ENCODE results near the gene PSMD2. TPM values are rescaled to one million over a fixed set of nuclear protein-coding genes. Genes with fewer than 3 reads are reported as not detected.
"Not testable (repeated sequence)": the region's sequence is repeated elsewhere in the genome, so short reads cannot be mapped to it uniquely, and the experiment has no call there.

Gene PSMD2
- 100 to 1,000 TPM; 174 to 187 TPM for total RNA-seq
- long read RNA-seq, transcript PSMD2-201 (21 exons, 3,449 nt): major isoform, 691 of 836 reads
- long read RNA-seq, partial matches to known transcripts: 105 of 836 reads
- long read RNA-seq, other reads (novel, unspliced or antisense): 39 of 836 reads

DNA sequence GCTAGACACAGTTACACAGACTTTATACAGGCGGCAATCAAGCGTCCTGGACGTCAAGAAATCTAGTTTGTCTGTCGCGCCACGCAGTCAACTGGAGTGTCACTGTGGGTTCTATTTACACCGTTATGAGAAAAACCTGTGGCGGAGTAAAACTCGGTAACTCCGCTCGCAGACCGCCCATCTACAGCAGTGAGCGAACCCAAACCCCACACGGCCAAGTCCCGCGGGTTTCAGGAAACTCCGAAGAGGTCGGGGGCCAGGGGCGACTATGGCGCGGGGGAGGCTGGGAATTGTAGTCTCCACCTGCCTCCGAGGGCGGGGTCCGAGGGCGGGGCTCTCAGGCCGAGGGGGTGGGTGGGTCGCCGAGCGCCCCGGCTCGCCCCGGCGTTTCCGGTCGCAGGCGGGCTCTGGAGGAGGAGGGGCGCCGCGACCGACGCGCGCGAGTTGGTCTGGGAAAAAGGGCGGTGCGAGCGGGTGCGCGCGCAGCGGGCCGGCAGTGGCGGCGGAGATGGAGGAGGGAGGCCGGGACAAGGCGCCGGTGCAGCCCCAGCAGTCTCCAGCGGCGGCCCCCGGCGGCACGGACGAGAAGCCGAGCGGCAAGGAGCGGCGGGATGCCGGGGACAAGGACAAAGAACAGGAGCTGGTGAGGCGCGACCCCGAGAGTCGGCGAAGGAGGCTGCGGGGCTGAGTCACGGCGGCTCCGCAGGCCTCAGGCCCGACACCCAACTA is at the start of gene PSMD2:
Gene PSMD2, plus strand, starts transcription at position 483 of the 729 bp plus-strand sequence. Its CDS starts 26 bp downstream, at position 509.
- intact Hi-C loops (cut with DNase I, micrococcal nuclease): no loop called here
- peak; percentile 95 for ATAC-seq

DNA sequence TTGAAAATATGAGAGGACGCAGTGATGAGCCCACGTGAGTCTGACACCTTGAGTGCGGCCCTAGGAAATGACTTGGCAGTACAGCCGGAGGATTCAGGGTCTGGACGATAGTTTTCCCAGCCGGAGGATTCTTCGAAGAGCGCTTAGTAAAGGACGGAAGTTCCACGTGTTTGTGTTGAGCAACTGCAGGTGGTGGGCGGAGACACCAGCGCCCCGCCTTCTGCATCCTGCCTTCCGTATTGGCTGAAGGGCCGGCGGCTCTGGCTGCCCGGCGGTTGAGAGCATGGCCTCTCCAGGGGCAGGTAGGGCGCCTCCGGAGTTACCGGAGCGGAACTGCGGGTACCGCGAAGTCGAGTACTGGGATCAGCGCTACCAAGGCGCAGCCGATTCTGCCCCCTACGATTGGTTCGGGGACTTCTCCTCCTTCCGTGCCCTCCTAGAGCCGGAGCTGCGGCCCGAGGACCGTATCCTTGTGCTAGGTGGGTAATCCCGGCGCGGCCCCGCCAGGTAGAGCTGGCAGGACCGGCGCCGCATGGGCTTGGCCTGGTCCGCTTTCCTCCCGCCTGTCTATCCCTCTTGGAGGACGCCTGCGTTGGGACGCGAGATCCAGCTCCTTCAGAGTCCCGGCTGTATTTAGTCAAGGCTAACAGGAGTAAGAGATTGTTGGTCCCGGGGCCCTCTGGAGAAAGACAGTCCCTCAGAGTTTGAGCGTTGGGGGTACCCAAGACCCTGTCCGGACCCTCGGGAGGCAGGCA is 49.5 kb upstream of the PSMD2 start, which contains the start of gene EEF1AKMT4:
Gene EEF1AKMT4, plus strand, starts transcription at position 261 of the 755 bp plus-strand sequence. Its CDS starts 23 bp downstream, at position 284.
- intact Hi-C loops (cut with DNase I, micrococcal nuclease): loop anchor here in 1 of 2 donors (10.0 kb wide), 1 partner anchor 115 kb away; the partner anchor contains the start of gene EIF2B5
- peak; percentile 96 for ATAC-seq

More for the DNA sequence above, at the start of gene PSMD2:
- peak; percentile 98 to 99 for DNase-seq

GRCh38 chr3:184250167-184250828 is 48.7 kb upstream of the PSMD2 start:
- DNase-seq: peak; percentile 86 to 94
- peak; percentile 73 for ATAC-seq
- intact Hi-C loops (cut with DNase I, micrococcal nuclease): no loop called here

More for the DNA sequence above, 49.5 kb upstream of the PSMD2 start, which contains the start of gene EEF1AKMT4:
- DNase-seq: peak; percentile 97

- ATAC-seq (no peak), DNase-seq (no peak)
- intact Hi-C loops (cut with DNase I, micrococcal nuclease): no loop called here
Observed at GRCh38 chr3:184255291-184256039, 43.6 kb upstream of the PSMD2 start.

GRCh38 chr3:184257083-184257915 is 41.7 kb upstream of the PSMD2 start:
- ATAC-seq (no peak), DNase-seq (no peak)
- intact Hi-C loops (cut with DNase I, micrococcal nuclease): no loop called here

- intact Hi-C loops (cut with DNase I, micrococcal nuclease): no loop called here
- DNase-seq (no peak), ATAC-seq (no peak)
Observed at GRCh38 chr3:184258926-184259325, 40.1 kb upstream of the PSMD2 start.

DNA sequence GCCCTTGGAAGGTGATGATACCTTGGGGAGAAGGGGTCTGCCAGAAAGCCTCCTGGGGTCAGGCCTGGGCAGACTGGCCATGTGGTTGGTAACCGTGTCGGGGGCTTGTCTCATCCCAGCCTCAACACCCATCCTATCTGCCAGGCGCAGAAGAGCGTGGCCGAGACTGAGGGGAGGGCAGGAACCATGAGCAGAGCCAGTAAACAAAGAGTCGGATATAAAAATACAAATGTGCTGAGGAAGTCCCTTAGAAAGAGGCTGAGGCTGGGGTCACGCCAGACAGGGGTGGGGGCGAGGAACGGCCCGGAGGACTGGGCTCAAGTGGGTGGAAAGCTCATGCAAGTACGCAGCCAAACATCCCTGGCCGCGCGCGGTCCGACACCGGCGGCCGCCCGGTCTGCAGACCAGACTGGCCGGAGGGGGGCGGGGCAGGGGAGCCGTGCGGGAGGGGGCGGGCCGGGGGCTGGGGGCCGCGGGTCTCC is 39.6 kb upstream of the PSMD2 start:
- no peak for DNase-seq
- peak; percentile 10 for ATAC-seq
- intact Hi-C loops (cut with DNase I, micrococcal nuclease): no loop called here

GRCh38 chr3:184259878-184260723 is 38.9 kb upstream of the PSMD2 start:
- DNase-seq (peak in 1 of 2 donors; percentile 55), ATAC-seq (peak; percentile 77)
- intact Hi-C loops (cut with DNase I, micrococcal nuclease): no loop called here

DNA sequence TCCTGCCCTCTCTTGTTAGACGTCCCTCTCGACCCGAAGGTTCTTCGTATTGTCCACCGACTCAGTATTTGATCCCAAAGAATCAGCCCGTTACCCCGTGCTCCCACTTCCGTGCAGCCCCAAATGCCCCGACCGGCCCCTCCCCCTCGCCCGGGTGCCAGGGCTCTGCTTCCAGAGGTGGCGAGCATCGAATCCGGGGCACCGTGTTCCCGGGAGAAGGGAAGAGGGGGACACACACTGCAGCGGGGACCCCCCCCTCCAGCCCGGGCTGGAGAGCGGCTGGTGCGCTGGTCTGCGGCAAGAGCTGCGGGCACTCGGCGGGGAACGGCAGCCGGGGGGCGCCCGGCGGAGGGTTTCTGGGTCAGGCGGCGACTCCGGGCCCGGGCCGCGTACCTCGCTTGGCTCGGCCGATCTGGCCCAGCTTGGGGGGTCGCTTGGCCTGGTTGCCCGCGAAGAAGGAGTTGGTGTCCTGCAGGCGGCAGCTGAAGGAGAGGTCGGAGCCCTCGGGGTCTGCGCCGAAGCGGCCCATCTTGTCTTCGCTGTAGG is 38.2 kb upstream of the PSMD2 start:
- DNase-seq: no peak
- intact Hi-C loops (cut with DNase I, micrococcal nuclease): no loop called here

DNA sequence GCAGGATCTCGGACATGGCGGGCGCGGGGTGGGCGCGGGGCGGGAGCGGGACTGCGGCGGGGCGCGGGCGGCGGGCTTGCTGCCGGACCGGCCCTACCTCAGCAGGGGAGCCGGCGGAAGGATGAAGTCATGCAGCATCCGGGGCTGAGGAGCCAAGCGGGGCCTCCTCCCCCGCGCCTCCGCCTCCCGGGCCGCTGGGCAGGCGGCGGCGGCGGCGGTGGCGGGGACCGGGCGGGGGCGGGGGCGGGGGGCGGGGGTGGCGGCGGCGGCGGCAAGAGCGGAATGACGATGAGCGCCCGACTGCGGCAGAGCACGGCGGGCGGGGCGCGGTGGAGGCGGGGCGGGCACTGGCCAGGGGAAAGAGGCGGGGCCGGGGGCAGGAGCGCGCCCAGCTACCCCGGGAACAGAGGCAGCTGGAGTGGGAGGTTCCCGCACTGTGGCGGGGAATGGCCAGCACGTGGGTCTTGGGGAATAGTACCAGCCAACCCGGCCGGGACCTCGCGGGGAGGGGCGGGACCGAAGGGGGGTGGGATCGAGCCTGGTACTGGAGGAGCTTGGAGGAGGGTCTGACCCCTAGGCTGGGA is 37.7 kb upstream of the PSMD2 start, which contains the start of gene CAMK2N2:
Gene CAMK2N2, minus strand, starts transcription at position 284 of the 584 bp plus-strand sequence. Its CDS starts 268 bp downstream, at position 16.
- intact Hi-C loops (cut with DNase I, micrococcal nuclease): no loop called here
- peak; percentile 51 to 66 for DNase-seq
- ATAC-seq: peak; percentile 85

More for the DNA sequence above, 38.2 kb upstream of the PSMD2 start:
- ATAC-seq: no peak

DNA sequence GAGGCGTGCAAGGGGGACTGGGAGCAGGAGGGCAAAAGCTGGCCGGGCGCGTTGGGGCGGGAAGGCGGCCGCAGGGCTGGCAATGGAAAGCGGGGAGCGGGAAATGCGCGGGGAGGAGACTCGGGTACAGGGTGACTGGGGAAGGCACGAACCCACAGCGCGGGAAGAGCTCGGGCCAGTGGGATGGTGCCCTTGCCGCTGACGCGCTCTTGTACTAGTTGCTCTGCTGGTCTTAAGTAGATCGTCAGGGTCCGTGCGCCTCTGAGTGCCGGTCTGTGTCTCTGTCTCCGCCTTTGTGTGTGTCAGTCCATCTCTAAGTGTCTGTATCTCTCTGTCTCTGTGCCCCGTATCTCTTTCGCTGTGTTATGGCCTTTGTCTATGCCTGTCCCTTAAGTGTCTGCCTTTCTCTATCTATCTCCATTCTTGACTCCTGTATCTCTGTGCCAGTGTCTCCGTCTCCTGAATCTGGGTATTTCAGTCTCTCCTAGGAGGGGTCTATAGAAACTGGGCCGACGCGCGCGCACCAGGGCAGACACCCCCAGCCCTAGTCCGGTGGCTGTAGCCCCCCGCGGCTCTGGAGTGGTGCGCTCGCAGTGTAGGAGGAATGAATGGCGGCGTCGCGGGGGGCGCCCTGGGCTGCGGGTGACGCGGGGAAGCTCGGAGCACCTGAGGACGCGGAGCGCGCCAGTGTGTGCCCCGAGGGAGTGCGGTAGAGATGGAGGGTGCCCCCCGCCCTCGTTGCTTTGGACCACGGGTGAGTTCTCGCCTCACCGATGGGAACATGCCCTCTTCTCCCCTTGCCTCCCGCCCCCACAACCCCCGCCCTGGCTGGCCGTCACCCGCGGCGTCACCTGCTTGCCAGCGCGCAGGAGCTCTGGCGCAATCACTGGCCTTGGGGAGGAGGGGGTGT is 36.9 kb upstream of the PSMD2 start:
- intact Hi-C loops (cut with DNase I, micrococcal nuclease): no loop called here
- ATAC-seq (peak; percentile 18), DNase-seq (no peak)

DNA sequence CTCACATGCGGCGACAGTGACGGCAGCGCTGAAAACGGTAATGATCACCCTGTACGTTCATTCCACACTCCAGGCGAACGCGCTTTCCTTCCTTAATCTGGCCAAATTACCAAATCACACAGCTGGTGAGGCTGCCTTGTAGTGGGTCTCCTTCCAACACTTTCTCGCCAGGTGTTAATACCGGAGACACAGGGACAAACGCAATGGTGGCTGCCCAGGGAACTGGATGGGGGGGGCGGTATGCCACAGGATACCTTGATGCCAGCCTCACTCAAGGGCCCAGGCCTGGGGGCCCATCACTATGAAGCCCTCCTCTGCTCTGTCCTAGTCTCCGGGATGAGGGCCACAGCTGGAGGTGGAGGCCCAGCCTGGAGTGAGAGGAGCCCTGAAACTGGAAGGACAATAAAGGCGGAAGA is 36.3 kb upstream of the PSMD2 start:
- no peak for DNase-seq
- no peak for ATAC-seq
- intact Hi-C loops (cut with DNase I, micrococcal nuclease): no loop called here

GRCh38 chr3:184267249-184267648 is 31.8 kb upstream of the PSMD2 start:
- DNase-seq; ATAC-seq; intact Hi-C loops (cut with DNase I, micrococcal nuclease): not testable (repeated sequence)

GRCh38 chr3:184272269-184272668 is 26.8 kb upstream of the PSMD2 start:
- ATAC-seq (no peak), DNase-seq (no peak)
- intact Hi-C loops (cut with DNase I, micrococcal nuclease): no loop called here

DNA sequence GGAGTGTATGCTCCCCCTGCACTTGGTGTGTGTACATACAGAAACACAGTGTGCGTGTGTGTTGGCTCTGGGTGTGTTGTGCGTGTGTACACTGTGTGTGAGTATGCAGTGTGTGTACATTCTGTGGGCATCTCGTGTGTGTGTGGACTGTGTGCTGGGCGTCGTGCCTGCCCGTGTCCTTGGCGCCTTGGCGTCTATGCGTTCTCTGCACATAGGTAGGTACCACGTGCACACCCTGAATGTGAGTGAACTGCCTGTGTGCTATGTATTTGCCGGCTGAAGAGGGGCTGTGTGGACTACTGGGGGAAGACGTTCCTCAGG is 23.7 kb upstream of the PSMD2 start:
- ATAC-seq: no peak
- intact Hi-C loops (cut with DNase I, micrococcal nuclease): no loop called here
- DNase-seq: no peak
